Gastroesophageal sphincter (tissue), 3 donors: ENCODE measurements around the gene RBM24.

Experiments
- EP300 ChIP-seq: sonication (generic); formaldehyde crosslinking; IDR thresholded peaks from one replicate; pipeline ENCODE4 v1.6.1; 2017; ENCODE audit warnings: antibody characterized with exemption, mild to moderate bottlenecking
- POLR2A ChIP-seq, 2 donors: fragments of 450-650 bp; IDR thresholded peaks; one replicate each; pipeline ENCODE4 v1.6.1; 2017; ENCODE audit warnings: antibody characterized with exemption in 2 of 2, mild to moderate bottlenecking in 2 of 2, moderate library complexity in 1 of 2
- POLR2AphosphoS5 ChIP-seq: sonication (generic); formaldehyde crosslinking; IDR thresholded peaks from one replicate; pipeline ENCODE4 v1.6.1; 2017; ENCODE audit warnings: antibody characterized with exemption
- TF ChIP-seq, protein P1 (sequence below), 4 experiments: fragments of 200-600 bp in 2 of 4; fragments of 450-650 bp in 2 of 4; sonication (generic) in 1 of 4; IDR thresholded peaks; one replicate each; pipeline ENCODE4 v1.5.1; 2017 to 2019; ENCODE audit warnings: antibody characterized with exemption in 4 of 4, mild to moderate bottlenecking in 2 of 4, moderate library complexity in 2 of 4

DNA sequence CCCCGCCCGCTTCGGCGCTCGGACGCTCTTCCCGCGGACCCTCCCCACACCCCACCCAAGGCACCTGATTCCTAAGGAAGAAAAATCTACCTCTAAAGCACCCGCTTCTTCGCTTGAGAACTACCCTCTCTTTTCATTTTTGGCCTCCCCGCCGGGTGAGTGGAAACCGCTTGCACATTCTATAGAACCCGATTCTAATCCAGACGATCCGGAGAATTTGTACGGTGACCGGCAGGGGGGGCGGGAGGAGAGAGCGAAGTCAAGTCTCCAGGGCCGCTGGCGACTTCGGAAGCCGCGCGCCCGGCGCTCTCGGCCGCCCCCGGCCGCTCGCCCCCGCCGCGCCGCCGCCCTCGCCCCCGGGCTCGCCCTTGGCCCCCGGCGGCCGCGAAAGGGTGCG is at the start of gene RBM24:
- no peak for TF ChIP-seq POLR2A (IDR thresholded peaks at IDR 0.05)
- TF ChIP-seq, protein P1, sequence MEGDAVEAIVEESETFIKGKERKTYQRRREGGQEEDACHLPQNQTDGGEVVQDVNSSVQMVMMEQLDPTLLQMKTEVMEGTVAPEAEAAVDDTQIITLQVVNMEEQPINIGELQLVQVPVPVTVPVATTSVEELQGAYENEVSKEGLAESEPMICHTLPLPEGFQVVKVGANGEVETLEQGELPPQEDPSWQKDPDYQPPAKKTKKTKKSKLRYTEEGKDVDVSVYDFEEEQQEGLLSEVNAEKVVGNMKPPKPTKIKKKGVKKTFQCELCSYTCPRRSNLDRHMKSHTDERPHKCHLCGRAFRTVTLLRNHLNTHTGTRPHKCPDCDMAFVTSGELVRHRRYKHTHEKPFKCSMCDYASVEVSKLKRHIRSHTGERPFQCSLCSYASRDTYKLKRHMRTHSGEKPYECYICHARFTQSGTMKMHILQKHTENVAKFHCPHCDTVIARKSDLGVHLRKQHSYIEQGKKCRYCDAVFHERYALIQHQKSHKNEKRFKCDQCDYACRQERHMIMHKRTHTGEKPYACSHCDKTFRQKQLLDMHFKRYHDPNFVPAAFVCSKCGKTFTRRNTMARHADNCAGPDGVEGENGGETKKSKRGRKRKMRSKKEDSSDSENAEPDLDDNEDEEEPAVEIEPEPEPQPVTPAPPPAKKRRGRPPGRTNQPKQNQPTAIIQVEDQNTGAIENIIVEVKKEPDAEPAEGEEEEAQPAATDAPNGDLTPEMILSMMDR (IDR thresholded peaks at IDR 0.05): peak in 3 of 4 experiments; percentile 44 to 54 (median 44)
- no peak for TF ChIP-seq POLR2AphosphoS5
- no peak for TF ChIP-seq EP300
